Measurements from ENCODE around the gene PRR33. TPM values are rescaled to one million over a fixed set of nuclear protein-coding genes. Genes with fewer than 3 reads are reported as not detected.

PRR33 gene
- total and polyA plus RNA-seq, 9 donors: 0.01 TPM; not detected in 8

DNA sequence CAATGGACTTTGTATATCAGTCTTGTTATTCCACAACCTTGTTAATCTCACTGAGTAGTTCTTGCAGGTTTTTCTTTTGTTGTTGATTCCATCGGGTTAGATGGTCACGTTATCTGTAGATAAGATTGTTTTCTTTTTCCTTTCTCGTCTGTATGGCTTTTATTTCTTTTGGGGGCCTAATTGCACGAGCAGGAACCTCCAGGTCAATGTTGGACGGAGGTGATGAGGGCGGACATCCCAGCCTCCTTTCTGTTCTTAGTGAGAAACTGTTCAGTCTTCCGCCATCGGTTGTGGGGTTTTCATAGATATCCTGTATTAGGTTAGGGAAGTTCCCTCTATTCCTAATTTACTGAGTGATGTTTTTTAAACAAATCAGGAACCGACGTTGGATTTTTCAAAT is 4.8 kb upstream of the PRR33 start:
- 72 to 76% (median 76%) methylated on average over 10 of the region's 10 CpGs for WGBS, 3 donors
- intact Hi-C loops (cut with DNase I): loop anchor here in 3 of 4 donors (5.0 to 10.0 kb wide), 2 partner anchors 46 to 48 kb away; partner anchors contain the start of gene MRPL23 (in 2 of the 3)
- TF ChIP-seq EP300 (IDR thresholded peaks at IDR 0.05) (no peak), POLR2A (IDR thresholded peaks at IDR 0.05) (no peak)
- no peak for DNase-seq
- H3K27ac ChIP-seq: no peak overlapping the region
- H3K4me1 ChIP-seq (ENCODE audit: insufficient read depth): no peaks in the 10 kb centered on the region
- H3K36me3 ChIP-seq: no peaks in the 10 kb centered on the region
- no peaks in the 10 kb centered on the region for H3K27me3 ChIP-seq
- H3K9me3 ChIP-seq: no peaks in the 10 kb centered on the region
- H3K4me3 ChIP-seq: no peak overlapping the region

GRCh38 chr11:1894759-1895158 is 3.1 kb upstream of the PRR33 start:
- intact Hi-C loops (cut with DNase I): loop anchor here in 3 of 4 donors (5.0 to 10.0 kb wide), 2 partner anchors 48 to 50 kb away; partner anchors contain the start of gene MRPL23 (in 2 of the 3)
- peak in 1 of 5 donors; percentile 5 for DNase-seq
- no peak for TF ChIP-seq POLR2A (IDR thresholded peaks at IDR 0.05)
- no peak for TF ChIP-seq EP300 (IDR thresholded peaks at IDR 0.05)
- TF ChIP-seq, protein P1, sequence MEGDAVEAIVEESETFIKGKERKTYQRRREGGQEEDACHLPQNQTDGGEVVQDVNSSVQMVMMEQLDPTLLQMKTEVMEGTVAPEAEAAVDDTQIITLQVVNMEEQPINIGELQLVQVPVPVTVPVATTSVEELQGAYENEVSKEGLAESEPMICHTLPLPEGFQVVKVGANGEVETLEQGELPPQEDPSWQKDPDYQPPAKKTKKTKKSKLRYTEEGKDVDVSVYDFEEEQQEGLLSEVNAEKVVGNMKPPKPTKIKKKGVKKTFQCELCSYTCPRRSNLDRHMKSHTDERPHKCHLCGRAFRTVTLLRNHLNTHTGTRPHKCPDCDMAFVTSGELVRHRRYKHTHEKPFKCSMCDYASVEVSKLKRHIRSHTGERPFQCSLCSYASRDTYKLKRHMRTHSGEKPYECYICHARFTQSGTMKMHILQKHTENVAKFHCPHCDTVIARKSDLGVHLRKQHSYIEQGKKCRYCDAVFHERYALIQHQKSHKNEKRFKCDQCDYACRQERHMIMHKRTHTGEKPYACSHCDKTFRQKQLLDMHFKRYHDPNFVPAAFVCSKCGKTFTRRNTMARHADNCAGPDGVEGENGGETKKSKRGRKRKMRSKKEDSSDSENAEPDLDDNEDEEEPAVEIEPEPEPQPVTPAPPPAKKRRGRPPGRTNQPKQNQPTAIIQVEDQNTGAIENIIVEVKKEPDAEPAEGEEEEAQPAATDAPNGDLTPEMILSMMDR (IDR thresholded peaks at IDR 0.05): no peak
- Histone ChIP-seq H3K27ac (no peak overlapping the region), H3K4me1 (ENCODE audit: insufficient read depth) (no peaks in the 10 kb centered on the region), H3K9me3 (no peaks in the 10 kb centered on the region), H3K27me3 (no peaks in the 10 kb centered on the region), H3K36me3 (no peaks in the 10 kb centered on the region), H3K4me3 (no peak overlapping the region)
- WGBS, 3 donors: 88 to 91% (median 90%) methylated on average over 11 of the region's 11 CpGs

GRCh38 chr11:1893581-1894359 is 2.1 kb upstream of the PRR33 start:
- WGBS, 3 donors: 74 to 83% (median 81%) methylated on average over 5 of the region's 5 CpGs
- H3K36me3 ChIP-seq: no peaks in the 10 kb centered on the region
- DNase-seq: peak in 1 of 5 donors; percentile 9
- TF ChIP-seq, protein P1 (IDR thresholded peaks at IDR 0.05): no peak
- TF ChIP-seq POLR2A (IDR thresholded peaks at IDR 0.05) (no peak), EP300 (IDR thresholded peaks at IDR 0.05) (no peak)
- intact Hi-C loops (cut with DNase I): loop anchor here in 3 of 4 donors (1.0 to 10.0 kb wide), 2 partner anchors 23 to 51 kb away; partner anchors contain the start of gene MRPL23 (in 2 of the 3)
- H3K9me3 ChIP-seq: no peaks in the 10 kb centered on the region
- H3K4me3 ChIP-seq: no peak overlapping the region
- H3K27me3 ChIP-seq: no peaks in the 10 kb centered on the region
- no peaks in the 10 kb centered on the region for H3K4me1 ChIP-seq (ENCODE audit: insufficient read depth)
- H3K27ac ChIP-seq: no peak overlapping the region

DNA sequence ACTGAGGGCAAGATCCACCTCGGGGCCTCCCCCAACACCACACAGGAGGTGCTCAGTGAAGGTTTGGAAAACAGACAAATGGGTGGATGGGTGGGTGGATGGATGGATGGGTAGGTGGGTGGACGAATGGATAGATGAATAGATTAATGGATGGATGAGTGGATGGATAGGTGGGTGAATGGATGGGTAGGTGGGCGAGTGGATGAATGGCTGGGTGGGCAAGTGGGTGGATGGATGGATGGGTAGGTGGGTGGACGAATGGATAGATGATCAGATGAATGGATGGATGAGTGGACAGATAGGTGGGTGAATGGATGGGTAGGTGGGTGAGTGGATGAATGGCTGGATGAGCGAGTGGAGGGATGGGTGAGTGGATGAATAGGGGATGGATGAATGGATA is 863 bp upstream of the PRR33 start:
- intact Hi-C loops (cut with DNase I): loop anchor here in 3 of 4 donors (1.0 to 10.0 kb wide), 2 partner anchors 24 to 52 kb away; partner anchors contain the start of gene MRPL23 (in 2 of the 3)
- no peak overlapping the region for H3K4me3 ChIP-seq
- no peaks in the 10 kb centered on the region for H3K36me3 ChIP-seq
- TF ChIP-seq POLR2A (IDR thresholded peaks at IDR 0.05) (no peak), EP300 (IDR thresholded peaks at IDR 0.05) (no peak)
- TF ChIP-seq, protein P1 (IDR thresholded peaks at IDR 0.05): no peak
- DNase-seq: no peak
- H3K9me3 ChIP-seq: no peaks in the 10 kb centered on the region
- no peaks in the 10 kb centered on the region for H3K27me3 ChIP-seq
- no peak overlapping the region for H3K27ac ChIP-seq
- no peaks in the 10 kb centered on the region for H3K4me1 ChIP-seq (ENCODE audit: insufficient read depth)
- 66 to 85% (median 69%) methylated on average over 5 of the region's 5 CpGs for WGBS, 3 donors
